ENCODE data around the gene C1orf141.
"Not testable (repeated sequence)": the region's sequence is repeated elsewhere in the genome, so short reads cannot be mapped to it uniquely, and the experiment has no call there.

The C1orf141 gene

DNA sequence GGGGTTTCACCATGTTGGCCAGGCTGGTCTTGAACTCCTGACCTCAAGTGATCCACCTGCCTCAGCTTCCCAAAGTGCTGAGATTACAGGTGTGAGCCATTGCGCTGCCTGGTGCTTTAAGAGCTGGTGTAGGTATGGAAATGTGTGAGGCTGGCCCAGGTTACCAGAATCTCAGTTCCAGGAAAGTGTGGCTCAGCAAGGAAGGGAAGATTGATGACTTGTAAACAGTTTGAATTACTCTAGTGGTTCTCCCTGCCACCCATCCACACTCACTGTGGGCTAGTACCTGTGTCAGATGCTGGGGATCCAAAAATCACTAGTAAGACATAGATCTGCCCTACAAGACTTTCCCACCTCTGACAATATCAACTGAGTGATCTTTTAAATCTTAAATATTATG lies 46.3 kb downstream of the C1orf141 start:
- H3K4me3 ChIP-seq (ENCODE audit: low read depth, low read length): no peak overlapping the region
- TF ChIP-seq, protein P1, sequence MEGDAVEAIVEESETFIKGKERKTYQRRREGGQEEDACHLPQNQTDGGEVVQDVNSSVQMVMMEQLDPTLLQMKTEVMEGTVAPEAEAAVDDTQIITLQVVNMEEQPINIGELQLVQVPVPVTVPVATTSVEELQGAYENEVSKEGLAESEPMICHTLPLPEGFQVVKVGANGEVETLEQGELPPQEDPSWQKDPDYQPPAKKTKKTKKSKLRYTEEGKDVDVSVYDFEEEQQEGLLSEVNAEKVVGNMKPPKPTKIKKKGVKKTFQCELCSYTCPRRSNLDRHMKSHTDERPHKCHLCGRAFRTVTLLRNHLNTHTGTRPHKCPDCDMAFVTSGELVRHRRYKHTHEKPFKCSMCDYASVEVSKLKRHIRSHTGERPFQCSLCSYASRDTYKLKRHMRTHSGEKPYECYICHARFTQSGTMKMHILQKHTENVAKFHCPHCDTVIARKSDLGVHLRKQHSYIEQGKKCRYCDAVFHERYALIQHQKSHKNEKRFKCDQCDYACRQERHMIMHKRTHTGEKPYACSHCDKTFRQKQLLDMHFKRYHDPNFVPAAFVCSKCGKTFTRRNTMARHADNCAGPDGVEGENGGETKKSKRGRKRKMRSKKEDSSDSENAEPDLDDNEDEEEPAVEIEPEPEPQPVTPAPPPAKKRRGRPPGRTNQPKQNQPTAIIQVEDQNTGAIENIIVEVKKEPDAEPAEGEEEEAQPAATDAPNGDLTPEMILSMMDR (IDR thresholded peaks at IDR 0.05; ENCODE audit: low read depth, low read length): no peak

DNA sequence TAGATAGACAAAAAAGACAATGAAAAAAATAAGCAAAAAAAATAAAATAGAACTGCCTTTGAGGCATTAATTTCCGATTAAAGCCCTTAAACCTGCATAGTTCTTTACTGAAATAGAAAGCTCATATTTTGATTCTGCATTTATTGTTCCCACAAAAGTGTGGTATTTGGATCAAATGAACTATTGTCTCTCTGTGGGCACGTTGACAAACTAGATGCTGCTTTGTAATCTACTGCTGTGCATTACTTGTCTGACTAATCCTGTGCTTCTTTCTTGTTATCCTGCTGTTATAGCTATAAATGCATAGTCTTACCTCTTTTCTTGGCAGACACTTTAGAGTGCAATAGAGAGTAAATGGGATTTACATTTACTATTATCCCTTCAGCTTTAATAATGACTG lies 49.4 kb downstream of the C1orf141 start:
- no peak overlapping the region for H3K4me3 ChIP-seq (ENCODE audit: low read depth, low read length)
- TF ChIP-seq, protein P1 (IDR thresholded peaks at IDR 0.05; ENCODE audit: low read depth, low read length): no peak

DNA sequence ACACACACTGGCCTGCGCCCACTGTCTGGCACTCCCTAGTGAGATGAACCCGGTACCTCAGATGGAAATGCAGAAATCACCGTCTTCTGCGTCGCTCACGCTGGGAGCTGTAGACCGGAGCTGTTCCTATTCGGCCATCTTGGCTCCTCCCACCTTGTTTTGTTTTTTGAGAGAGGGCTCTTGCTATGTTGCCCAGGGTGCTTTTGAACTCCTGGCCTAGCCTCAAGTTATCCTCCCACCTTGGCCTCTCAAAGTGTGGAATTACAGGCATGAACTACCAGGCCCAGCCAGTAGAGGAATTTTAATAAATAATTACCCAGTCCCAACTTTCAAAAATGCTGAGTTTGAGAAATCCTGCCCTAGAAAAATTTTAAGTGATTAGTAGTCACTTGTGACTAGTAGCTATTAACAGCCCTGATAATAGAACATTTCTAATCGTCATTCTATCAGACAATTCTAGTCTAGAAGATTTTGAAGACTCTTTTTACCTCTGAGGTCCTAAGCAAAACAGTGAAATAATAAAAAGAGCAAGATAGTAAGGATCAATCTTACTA lies 49.9 kb downstream of the C1orf141 start:
- no peak overlapping the region for H3K4me3 ChIP-seq (ENCODE audit: low read depth, low read length)
- TF ChIP-seq, protein P1 (IDR thresholded peaks at IDR 0.05; ENCODE audit: low read depth, low read length): no peak

DNA sequence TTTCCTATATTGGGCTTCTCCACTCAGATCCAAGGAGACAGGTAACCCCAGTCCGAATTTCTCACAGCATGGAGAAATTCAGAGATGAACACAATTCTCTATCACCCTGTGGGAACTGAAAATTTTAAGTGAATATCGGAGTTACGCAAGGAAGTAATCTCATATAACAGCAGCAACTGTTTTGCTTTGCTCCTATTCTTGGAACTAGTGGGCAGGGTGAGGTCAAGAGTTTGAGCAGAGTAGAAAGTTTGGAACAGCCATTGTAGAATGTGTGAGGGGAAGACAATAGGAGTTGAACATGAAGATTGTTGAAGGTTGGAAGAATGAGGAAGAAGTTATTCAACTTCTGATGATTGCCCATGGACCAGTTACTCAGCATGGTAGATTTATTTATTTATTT lies 56.5 kb downstream of the C1orf141 start:
- no peak overlapping the region for H3K4me3 ChIP-seq (ENCODE audit: low read depth, low read length)
- TF ChIP-seq, protein P1 (IDR thresholded peaks at IDR 0.05; ENCODE audit: low read depth, low read length): no peak

DNA sequence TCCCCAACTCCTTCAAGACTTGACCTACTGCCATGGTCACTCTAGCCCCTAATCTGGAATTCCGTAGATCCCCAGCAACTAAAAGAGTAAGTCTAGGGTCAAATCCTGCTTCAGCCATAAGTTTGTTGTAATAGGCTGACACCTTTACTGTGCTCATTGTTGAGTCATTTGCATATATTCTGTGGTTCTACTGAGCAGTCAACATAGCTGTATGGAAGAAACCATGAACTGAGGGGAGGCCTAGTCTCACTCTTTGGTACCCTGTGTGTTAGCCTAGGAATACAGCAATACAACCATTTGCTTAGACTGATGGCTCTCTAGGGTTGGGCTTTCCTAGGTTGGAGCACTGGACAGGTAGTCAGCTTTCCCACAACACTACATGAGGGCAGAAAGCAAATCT lies 57.2 kb downstream of the C1orf141 start:
- TF ChIP-seq, protein P1 (IDR thresholded peaks at IDR 0.05; ENCODE audit: low read depth, low read length): no peak
- no peak overlapping the region for H3K4me3 ChIP-seq (ENCODE audit: low read depth, low read length)

DNA sequence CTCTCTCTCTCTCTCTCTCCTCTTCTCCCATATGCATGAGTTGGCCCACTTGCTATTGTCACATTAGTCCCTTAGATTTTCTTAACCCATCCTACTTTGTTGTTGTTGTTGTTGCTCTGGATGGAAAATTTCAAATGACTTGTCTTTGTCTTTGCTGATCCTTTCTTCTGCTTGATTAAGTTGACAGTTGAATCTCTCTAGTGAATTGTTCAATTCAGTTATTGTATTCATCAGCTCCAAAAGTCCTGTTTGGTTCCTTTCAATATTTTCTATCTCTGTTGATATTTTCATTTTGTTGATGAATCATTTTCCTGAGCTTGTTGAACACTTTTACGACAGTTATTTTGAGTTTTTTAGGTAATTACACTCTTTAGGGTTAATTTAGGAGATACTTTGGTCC lies 62.0 kb downstream of the C1orf141 start:
- no peak overlapping the region for H3K4me3 ChIP-seq (ENCODE audit: low read depth, low read length)
- TF ChIP-seq, protein P1 (IDR thresholded peaks at IDR 0.05; ENCODE audit: low read depth, low read length): no peak

DNA sequence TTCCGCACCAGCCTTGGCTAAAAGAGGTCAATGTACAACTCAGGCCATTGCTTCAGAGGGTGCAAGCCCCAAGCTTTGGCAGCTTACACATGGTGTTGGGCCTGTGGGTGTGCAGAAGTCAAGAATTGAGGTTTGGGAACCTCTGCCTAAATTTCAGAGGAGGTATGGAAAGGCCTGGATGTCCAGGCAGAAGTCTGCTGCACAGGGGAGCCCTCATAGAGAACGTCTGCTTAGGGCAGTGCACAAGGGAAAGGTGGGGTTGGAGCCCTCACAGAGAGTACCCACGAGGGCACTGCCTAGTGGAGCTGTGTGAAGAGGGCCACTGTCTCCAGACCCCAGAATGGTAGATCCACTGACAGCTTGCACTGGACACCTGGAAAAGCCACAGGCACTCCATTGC lies 67.1 kb downstream of the C1orf141 start:
- H3K4me3 ChIP-seq (ENCODE audit: low read depth, low read length): not testable (repeated sequence)

DNA sequence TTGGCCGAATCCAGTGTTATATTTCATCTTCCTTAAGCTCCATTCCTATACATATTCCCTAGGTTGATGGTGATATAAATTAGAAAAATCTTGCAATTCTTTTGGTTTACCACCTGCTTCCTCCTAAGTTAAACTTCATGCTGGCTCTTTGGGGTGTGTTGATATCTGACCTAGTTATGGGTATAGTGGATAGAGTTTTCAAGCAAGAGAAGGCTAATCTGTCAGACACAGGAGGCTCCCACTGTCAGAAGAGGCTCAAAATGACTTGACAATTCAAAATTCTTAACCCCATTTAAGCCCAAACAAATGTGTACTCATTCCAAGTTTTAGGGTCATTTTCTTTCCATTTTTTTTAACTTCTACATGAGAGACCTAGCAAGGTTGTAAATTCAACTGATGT lies 72.4 kb downstream of the C1orf141 start:
- TF ChIP-seq, protein P1 (IDR thresholded peaks at IDR 0.05; ENCODE audit: low read depth, low read length): no peak
- no peak overlapping the region for H3K4me3 ChIP-seq (ENCODE audit: low read depth, low read length)
